Stimulated activated naive B cell treated with anti-CD40 and anti-IgM and Interleukin-4, amounts not matched to agents 10 μg/mL and 1 μg/mL and 100 μg/mL, for 72 hours (primary cell): ENCODE data around the gene EVA1A.

Source experiments
- ATAC-seq, 2 donors: fragments of 150-1000 bp; cut with Tn5 transposase; replicated peaks; 2 replicates each; pipeline ENCODE4 v1.10.0; 2021; ENCODE audit warnings: moderate library complexity in 1 of 2
- DNase-seq: peaks from one replicate; pipeline ENCODE4 v3.0.0; 2021
- H3K27ac Mint-ChIP-seq: one replicate; pipeline ENCODE4 v1.8.0; 2022; ENCODE audit warnings: mild to moderate bottlenecking, mixed read lengths
- H3K27me3 Mint-ChIP-seq, 2 donors: one replicate each; pipeline ENCODE4 v1.8.0; 2022; ENCODE audit warnings: mixed read lengths in 2 of 2
- H3K36me3 Mint-ChIP-seq, 2 donors: one replicate each; pipeline ENCODE4 v1.8.0; 2022; ENCODE audit warnings: mixed read lengths in 2 of 2, mild to moderate bottlenecking in 1 of 2
- H3K4me1 Mint-ChIP-seq, 2 donors: one replicate each; pipeline ENCODE4 v1.8.0; 2022; ENCODE audit warnings: mixed read lengths in 2 of 2, mild to moderate bottlenecking in 1 of 2
- H3K4me3 Mint-ChIP-seq, 2 donors: one replicate each; pipeline ENCODE4 v1.8.0; 2022; ENCODE audit warnings: mild to moderate bottlenecking in 2 of 2, mixed read lengths in 2 of 2, moderate library complexity in 1 of 2
- H3K9me3 Mint-ChIP-seq, 2 donors: one replicate each; pipeline ENCODE4 v1.8.0; 2022; ENCODE audit warnings: mixed read lengths in 2 of 2, mild to moderate bottlenecking in 1 of 2

EVA1A gene

DNA sequence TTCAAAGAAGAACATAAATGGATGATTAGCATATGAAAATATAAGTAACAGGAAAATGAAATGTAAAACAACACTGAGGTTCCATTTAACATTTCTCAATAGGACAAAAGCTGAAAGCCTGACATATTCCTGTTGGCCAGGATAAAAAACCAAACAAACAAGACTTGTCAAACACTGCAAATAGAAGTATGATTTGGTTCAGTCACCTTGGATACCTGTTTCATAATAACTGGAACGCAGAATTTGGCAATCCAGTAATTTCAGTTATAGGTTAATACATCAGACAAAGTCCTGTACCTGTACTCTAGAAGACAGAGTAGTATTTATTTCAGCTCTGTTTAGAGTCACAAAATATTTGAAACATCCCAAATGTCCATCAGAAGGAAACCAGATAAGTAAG, 16.5 kb upstream of the EVA1A start:
- DNase-seq (no peak), ATAC-seq (no peak)
- Mint-ChIP-seq H3K4me1 (no peaks in the 10 kb centered on the region), H3K36me3 (peaks cover 0 to 3% of the 10 kb centered on the region in 2 donors), H3K27ac (no peak overlapping the region), H3K9me3 (peaks cover 4 to 16% of the 10 kb centered on the region in 2 donors), H3K27me3 (peaks cover 26 to 42% of the 10 kb centered on the region in 2 donors), H3K4me3 (no peak overlapping the region)

DNA sequence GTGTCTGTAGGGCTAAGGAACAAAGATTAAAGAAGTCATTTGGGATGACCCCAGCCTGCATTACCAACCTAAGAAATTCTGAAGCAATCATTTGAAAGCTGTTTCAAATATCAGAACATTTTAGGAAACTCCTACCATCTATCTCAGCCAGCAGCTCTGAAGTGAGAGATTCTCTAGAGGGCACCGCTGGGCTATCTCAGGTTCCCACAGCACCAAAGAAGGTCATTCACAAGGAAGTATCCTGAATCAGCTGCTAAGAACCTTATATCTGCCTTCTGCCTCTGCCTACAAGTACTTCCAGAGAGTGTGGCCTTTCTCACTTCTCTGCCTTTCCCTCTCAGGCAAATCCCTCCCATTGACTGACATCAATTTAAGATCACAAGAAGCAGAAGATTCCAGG, 13.4 kb upstream of the EVA1A start:
- no peak for ATAC-seq
- Mint-ChIP-seq H3K4me3 (no peak overlapping the region), H3K27me3 (peaks cover 28 to 45% of the 10 kb centered on the region in 2 donors), H3K4me1 (no peaks in the 10 kb centered on the region), H3K27ac (no peak overlapping the region), H3K36me3 (peaks cover 0 to 6% of the 10 kb centered on the region in 2 donors), H3K9me3 (peaks cover 2 to 15% of the 10 kb centered on the region in 2 donors)
- no peak for DNase-seq

DNA sequence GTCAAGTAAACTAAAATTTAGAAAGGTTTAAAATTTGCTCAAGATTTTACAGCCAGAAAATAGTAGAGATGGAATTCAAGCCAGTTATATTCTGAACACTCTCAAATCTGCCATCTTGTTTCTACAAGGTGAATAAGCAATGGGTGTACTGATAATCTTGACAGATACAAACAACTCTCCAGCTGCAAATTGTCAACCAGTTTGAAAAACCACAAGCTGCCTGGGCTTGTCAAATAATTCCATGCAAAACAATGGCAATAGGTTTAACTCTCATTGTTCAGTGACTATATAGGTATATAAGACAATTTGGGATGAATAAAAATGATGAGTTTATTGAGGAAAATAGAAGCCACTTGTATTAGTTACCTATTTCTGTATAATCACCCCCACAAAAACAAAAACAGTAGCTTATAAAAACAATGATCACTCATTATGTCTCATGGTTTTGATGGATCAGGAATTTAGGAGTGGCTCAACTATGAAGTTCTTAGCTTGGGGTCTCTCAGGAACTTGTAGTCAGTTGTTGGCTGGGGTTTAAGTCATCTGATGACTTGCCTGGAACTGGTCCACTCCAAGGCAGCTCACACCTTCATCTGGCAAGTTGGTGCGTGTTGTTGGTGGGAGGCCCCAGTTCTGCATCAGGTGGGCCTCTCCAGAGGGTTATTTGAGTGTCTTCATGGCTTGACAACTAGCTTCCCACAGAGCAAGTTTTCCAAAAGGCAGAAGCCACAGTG, 12.6 kb upstream of the EVA1A start:
- no peaks in the 10 kb centered on the region for H3K4me1 Mint-ChIP-seq
- H3K36me3 Mint-ChIP-seq = peaks cover 0 to 6% of the 10 kb centered on the region in 2 donors
- ATAC-seq (no peak), DNase-seq (no peak)
- H3K4me3 Mint-ChIP-seq = no peak overlapping the region
- H3K27ac Mint-ChIP-seq = no peak overlapping the region
- H3K9me3 Mint-ChIP-seq = peaks cover 2 to 15% of the 10 kb centered on the region in 2 donors
- peaks cover 33 to 48% of the 10 kb centered on the region in 2 donors for H3K27me3 Mint-ChIP-seq

DNA sequence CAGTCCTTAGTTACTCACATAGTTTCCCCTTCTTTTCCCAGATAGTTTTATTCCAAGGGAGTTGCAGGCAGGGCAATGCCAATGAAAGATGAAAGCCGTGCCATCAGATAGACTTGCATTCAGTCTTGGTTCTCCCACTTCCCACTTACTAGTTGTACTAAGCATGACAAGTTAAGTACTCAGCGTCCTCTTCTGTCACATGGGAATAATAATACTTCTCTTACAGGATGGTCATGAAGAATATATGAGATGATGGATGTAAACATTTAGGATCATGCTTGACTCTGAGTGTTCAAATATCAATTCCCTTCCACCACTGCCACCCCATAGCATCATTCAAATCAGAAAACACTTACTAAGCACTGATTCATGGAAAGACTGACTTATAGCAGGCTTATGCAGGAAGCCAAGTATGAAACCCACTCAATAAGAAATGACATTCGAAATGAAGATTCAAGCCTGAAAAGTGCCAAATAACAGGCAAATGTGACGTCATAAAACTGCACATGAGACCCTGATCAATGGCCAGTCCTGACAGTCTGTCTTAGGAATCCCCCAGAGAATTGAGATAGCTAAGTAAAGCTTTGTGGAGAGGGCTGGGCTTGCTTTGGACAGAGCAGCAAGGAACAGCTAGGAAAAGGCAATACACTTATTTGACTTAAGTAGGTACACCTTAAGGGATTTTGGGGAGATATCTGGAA, 11.1 kb upstream of the EVA1A start:
- H3K36me3 Mint-ChIP-seq = peaks cover 0 to 6% of the 10 kb centered on the region in 2 donors
- H3K27ac Mint-ChIP-seq = no peak overlapping the region
- H3K9me3 Mint-ChIP-seq = peaks cover 2 to 15% of the 10 kb centered on the region in 2 donors
- H3K4me1 Mint-ChIP-seq = no peaks in the 10 kb centered on the region
- H3K27me3 Mint-ChIP-seq = peaks cover 33 to 59% of the 10 kb centered on the region in 2 donors
- ATAC-seq (no peak), DNase-seq (no peak)
- no peak overlapping the region for H3K4me3 Mint-ChIP-seq

DNA sequence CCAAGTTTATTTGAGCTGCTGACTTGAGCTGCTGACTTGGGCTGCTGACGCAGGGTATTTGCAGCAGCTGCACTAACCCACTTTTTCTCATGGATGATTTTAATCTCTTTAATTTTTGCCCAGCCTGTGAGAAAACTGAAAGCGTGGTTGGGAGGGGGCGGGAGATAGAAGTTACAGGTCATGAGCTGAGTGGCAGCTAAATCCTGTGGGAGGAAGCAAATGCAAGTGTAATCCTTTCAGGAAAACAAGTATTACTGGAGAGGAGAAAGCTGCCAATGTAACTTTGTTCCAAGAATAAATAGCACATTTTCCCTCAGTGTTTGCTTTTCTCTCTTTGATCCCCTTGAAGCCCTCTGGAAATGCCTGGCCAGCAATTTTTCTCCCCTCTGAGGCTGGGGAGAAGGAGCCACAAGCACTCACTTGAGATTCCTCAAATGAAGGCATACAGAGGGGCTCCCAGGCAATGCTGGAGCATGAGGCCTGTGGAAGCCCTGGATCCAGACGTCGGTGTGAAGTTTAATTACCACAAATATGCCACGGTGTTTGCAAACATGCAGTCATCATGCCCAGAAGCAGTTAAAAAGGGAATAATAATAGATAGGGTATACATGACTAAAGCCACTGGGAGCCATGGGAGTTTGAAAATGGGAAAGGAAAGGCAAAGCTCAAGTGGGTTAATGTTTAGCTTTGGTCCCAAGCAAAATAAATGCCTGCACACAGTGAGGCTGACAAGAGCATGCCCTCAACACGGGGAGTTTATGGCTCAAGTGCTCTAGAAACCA, 10.4 kb upstream of the EVA1A start:
- H3K4me1 Mint-ChIP-seq = no peaks in the 10 kb centered on the region
- H3K27me3 Mint-ChIP-seq = peaks cover 28 to 57% of the 10 kb centered on the region in 2 donors
- no peak overlapping the region for H3K27ac Mint-ChIP-seq
- no peak for DNase-seq
- peaks cover 0 to 6% of the 10 kb centered on the region in 2 donors for H3K36me3 Mint-ChIP-seq
- ATAC-seq = no peak
- no peak overlapping the region for H3K4me3 Mint-ChIP-seq
- H3K9me3 Mint-ChIP-seq = peaks cover 2 to 15% of the 10 kb centered on the region in 2 donors

DNA sequence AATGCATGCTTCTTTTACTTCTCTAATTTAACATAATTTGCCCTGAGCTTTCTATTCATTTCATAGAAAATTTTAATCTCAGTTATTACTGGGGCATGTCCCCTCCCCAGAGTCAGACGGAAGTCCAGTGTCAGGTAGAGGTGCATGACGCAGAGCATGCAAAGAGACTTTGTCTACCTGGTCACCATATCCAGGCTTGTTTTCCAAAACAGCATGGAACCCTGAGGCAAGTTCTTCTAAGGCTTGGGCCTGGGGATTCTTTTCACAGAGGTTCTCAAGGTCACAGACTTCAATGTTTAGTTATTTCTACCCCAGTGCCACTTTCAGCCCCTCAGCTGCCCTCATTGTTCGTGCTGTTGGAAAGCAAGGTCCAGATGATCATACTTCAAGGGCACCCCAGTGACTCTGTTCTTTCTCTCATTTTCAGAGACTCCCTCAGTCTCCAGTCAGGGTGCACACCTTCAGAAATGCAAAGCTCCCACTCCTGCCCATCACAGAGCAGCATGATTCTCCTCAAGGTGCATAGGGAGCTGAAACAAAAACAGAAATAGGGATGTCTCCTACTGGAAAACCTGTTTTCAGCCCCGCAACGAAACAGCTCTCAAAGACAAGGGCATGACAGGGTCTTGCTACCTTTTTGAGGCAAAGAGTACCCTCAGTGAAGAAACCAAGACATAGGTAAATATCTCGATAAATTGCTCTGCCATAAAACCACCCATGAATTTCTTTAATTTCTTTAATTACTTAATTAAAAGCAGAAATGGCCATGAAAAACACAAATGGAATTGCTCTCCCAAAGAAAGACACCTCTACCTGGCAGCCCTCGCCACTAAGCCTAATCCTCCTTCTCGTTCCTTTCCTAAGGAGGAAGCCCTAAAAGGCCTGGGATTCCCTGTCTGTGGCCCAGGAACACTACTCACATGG, 9.5 kb upstream of the EVA1A start:
- Mint-ChIP-seq H3K36me3 (peaks cover 0 to 3% of the 10 kb centered on the region in 2 donors), H3K9me3 (peaks cover 2 to 10% of the 10 kb centered on the region in 2 donors), H3K4me1 (no peaks in the 10 kb centered on the region), H3K4me3 (no peak overlapping the region), H3K27me3 (peaks cover 31 to 57% of the 10 kb centered on the region in 2 donors), H3K27ac (no peak overlapping the region)
- no peak for ATAC-seq
- DNase-seq = no peak

DNA sequence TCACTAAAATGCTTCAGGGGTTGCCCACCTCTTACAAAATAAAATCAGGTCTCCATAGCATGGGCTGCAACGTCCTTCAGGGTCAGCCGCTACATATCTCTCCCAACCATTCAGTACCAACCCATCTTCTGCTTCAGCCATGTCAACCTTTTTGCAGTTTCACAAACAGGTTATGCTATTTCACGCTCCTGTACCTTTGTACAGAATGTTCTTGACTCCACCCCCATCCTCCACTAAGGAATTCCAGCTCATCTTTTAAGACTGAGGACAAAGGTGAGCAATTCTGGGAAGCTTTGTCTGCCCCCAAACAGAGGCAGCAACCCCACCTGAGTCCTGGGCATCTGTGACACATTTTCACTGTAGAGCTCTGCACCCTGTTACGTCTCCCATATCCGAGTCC, 8.8 kb upstream of the EVA1A start:
- H3K4me1 Mint-ChIP-seq = no peaks in the 10 kb centered on the region
- no peak for ATAC-seq
- H3K27ac Mint-ChIP-seq = no peak overlapping the region
- peaks cover 36 to 58% of the 10 kb centered on the region in 2 donors for H3K27me3 Mint-ChIP-seq
- no peak overlapping the region for H3K4me3 Mint-ChIP-seq
- H3K9me3 Mint-ChIP-seq = peaks cover 0 to 6% of the 10 kb centered on the region in 2 donors
- no peak for DNase-seq
- peaks cover 0 to 3% of the 10 kb centered on the region in 2 donors for H3K36me3 Mint-ChIP-seq

DNA sequence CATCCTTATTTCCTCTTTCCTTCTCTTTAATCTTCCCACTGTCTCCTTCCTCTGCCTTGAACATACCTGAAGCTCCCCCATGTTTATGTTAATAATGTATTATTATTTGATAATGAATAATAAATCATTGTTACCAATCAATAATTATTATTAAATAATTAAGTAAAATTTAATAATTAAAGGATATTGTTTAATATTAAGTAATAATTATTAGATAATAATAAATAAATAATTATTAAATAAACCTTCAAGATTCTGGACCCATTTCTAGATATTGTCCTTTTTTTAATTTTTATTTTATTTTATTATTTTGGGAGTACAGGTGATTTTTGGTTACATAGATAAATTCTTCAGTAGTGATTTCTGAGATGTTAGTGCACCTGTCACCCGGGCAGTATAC, 7.4 kb upstream of the EVA1A start:
- no peak overlapping the region for H3K27ac Mint-ChIP-seq
- no peak overlapping the region for H3K4me3 Mint-ChIP-seq
- no peak for ATAC-seq
- peaks cover 0 to 3% of the 10 kb centered on the region in 2 donors for H3K36me3 Mint-ChIP-seq
- H3K27me3 Mint-ChIP-seq = peaks cover 46 to 61% of the 10 kb centered on the region in 2 donors
- H3K9me3 Mint-ChIP-seq = peaks cover 0 to 6% of the 10 kb centered on the region in 2 donors
- DNase-seq = no peak
- H3K4me1 Mint-ChIP-seq = no peaks in the 10 kb centered on the region

DNA sequence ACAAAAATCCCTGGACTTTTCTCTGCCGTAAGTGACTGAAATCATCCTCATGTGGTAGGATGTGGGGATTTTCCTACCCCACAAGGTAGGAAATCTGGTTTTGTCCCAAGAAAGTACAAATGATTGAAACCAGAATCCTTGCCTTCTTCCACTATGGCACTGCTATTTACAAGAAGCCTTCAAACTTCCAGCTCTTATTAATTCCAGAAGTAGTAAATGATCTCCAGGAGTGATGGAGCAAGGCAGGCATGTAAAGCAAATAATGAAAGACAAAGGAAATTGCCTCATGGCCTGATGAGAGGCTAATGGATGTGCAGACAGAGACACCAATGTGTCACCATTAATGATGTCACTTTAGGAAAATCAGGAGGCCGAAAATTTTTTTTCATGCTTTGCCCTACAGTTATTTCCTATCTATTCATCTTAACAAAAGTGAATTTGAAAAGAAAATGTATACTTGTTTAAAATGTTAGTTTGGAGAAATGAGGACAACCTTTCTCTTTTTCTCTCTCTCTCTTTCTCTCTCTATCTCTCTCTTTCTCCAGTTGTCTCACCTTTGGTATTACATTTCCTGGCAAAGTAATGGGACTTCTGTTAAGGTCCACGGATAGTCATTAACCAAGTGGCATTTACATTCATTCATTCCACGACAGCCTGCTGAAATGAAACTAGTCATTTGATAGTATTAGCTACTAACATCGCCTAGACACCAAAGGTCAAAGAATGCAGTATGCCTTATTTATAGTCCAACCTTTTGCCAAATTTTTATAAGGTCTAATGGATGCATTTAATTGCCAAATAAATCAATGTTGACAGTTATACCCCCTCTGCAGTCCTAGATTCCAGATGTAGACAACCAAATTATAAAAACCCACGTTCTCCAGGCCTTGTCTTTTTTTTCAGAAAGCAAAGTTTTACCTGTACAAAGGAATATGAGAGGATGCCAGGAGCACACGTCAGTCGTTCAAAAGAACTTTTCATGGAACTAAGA, 5.0 kb upstream of the EVA1A start:
- peaks cover 47 to 67% of the 10 kb centered on the region in 2 donors for H3K27me3 Mint-ChIP-seq
- H3K9me3 Mint-ChIP-seq = peaks cover 0 to 6% of the 10 kb centered on the region in 2 donors
- H3K4me1 Mint-ChIP-seq = peaks cover 3 to 6% of the 10 kb centered on the region in 2 donors
- H3K27ac Mint-ChIP-seq = no peak overlapping the region
- peaks cover 0 to 3% of the 10 kb centered on the region in 2 donors for H3K36me3 Mint-ChIP-seq
- DNase-seq = no peak
- no peak overlapping the region for H3K4me3 Mint-ChIP-seq
- no peak for ATAC-seq

DNA sequence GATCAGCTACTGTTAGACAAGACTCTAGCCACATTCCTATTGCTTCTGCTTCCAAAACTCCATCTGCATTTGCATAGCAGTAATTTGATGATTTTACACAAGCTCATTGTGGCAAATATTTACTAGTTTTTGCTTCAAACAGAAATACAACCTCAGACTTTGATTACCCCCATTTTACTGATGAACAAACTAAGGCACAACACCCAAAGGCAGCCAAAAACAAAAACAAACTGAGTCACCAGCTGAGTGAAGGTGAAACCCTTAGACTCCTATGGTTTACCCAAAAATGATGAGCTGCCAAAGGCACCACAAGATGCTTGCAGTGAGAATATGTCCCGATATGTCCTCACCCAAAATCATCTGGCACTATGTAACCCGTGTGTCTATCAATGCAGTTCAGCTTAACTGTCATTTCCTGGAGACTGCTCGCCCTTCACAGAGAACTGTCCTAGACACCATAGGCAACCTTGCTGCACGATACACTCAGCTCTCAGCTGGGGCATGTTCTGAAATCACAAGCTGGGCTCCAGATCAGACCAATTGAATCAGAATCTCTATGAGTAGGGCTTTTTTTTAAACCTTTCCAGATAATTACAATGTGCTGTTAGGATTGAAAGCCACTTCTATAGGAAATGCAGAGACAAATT, 4.1 kb upstream of the EVA1A start:
- H3K4me1 Mint-ChIP-seq = peaks cover 6 to 12% of the 10 kb centered on the region in 2 donors
- H3K4me3 Mint-ChIP-seq = no peak overlapping the region
- peaks cover 0 to 6% of the 10 kb centered on the region in 2 donors for H3K9me3 Mint-ChIP-seq
- no peak overlapping the region for H3K27ac Mint-ChIP-seq
- peaks cover 0 to 3% of the 10 kb centered on the region in 2 donors for H3K36me3 Mint-ChIP-seq
- ATAC-seq (no peak), DNase-seq (no peak)
- peaks cover 47 to 69% of the 10 kb centered on the region in 2 donors for H3K27me3 Mint-ChIP-seq

DNA sequence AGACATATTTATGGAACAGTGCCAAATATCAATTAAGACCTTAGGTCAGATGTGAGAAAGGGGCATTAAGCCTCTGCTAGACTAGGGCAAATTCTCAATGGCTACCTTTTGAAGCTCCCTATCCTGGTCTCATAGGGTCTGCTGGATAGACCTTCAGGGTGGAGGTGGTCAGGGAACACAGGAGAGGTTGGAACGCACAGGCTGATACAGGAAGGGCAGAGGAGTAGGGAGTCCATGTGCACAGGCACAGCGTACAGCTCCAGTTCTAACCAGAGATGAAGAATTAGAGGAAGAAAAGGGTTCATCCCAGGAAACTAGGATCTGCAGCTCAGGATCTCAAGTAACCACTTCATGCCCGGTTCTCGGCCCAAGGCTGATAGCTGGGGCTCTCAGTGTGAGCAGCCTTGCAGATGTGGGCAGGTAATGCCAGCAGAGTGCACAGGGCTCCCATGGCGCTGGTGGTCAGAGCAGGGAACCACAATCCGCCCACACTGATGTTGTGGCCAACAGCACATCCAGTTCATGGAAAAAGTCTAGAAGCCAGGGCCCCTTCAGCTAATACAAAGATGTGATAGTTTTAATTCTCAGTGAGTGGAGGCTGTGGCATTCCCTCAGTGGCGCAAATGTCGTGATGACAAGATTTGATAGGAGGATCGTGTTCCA, 3.4 kb upstream of the EVA1A start:
- Mint-ChIP-seq H3K9me3 (peaks cover 0 to under 1% of the 10 kb centered on the region in 2 donors), H3K4me1 (peaks cover 6 to 15% of the 10 kb centered on the region in 2 donors), H3K4me3 (no peak overlapping the region), H3K27me3 (peaks cover 47 to 68% of the 10 kb centered on the region in 2 donors), H3K36me3 (no peaks in the 10 kb centered on the region), H3K27ac (no peak overlapping the region)
- ATAC-seq (peak; percentile 17 to 41), DNase-seq (no peak)

DNA sequence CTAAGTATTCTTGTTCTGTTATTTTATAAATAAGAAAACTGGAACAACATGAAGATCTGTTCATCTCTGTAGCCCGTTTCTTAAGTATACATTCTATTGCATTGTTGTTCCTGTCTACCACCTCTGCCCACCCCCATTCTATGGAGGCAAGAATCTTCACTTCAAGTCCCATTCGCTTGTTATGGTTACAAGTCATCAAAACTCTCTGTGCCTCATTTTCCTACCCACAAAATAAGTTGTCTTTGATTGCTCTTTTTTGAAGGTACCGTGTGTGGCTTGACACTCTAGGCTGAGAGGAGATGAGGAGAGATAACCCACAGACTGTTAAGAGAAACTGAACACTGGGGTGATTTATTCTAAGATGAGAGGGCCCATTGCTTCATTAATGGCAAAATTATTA, 2.9 kb upstream of the EVA1A start:
- Mint-ChIP-seq H3K4me1 (peaks cover 6 to 15% of the 10 kb centered on the region in 2 donors), H3K27me3 (peaks cover 47 to 67% of the 10 kb centered on the region in 2 donors), H3K9me3 (no peaks in the 10 kb centered on the region), H3K4me3 (no peak overlapping the region), H3K27ac (no peak overlapping the region), H3K36me3 (no peaks in the 10 kb centered on the region)
- ATAC-seq (no peak), DNase-seq (no peak)
